GM18909 (cell line): Measurements from ENCODE around the gene ACSL3.
"Not testable (repeated sequence)": the region's sequence is repeated elsewhere in the genome, so short reads cannot be mapped to it uniquely, and the experiment has no call there.

Experiments used
- ATAC-seq: cut with Tn5 transposase; IDR thresholded peaks from one replicate; pipeline ENCODE4 v1.9.1; 2021; ENCODE audit warnings: mild to moderate bottlenecking; ENCODE audit not compliant: unreplicated experiment, poor library complexity

The ACSL3 gene

DNA sequence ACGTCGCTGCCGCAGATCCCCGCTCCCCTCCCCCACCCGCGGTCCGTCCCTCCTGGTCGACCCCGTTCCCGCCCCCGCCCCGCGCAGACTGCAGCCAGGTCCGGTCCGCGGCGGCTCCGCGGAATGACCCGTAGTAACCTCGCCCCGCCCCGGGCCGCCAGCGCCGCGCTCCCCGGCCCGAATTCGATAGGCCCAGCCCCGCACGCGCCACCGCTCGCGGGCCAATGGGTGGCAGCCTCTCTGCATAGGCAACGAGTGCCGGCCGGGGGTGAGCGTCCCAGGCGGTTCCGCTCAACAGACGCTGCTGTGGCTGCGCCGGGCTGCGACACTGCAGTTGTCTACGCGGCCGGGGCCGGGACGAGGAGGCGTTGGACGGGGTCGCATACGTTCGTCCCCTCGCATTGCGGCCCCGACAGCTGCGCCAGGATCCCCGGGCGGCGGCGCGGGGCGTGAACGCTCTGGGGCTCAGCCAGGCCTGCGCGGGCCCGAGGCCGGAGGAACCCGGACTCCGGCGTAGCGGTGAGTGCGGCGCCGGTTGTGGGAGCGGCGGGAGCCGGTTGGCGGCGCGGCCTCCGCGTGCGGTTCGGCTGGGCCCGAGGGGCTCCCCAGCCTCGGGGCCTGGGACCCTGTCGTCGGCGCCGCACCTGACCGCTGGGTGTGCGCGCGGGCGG is at the start of gene ACSL3:
ACSL3 (plus strand) TSS at position 297 of the 671 bp plus-strand sequence. CDS start 47,737 bp downstream, outside the sequence.
- ATAC-seq: peak; percentile 99

DNA sequence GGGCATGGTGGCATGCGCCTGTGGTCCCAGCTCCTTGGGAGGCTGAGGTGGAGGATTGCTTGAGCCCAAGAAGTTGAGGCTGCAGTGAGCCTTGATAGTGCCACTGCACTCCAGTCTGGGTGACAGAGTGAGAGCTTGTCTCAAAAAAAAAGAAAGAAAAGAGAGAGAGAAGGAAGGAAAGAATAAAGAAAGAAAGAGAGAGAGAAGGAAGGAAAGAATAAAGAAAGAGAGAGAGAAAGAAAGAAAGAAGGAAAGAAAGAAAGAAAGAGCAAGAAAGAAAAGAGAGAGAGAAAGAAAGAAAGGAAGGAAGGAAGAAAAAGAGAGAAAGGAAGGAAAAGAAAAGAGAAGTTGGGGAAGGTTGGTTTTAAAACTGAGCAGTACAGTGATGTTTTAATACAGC is 49.0 kb upstream of the ACSL3 start:
- ATAC-seq: no peak

DNA sequence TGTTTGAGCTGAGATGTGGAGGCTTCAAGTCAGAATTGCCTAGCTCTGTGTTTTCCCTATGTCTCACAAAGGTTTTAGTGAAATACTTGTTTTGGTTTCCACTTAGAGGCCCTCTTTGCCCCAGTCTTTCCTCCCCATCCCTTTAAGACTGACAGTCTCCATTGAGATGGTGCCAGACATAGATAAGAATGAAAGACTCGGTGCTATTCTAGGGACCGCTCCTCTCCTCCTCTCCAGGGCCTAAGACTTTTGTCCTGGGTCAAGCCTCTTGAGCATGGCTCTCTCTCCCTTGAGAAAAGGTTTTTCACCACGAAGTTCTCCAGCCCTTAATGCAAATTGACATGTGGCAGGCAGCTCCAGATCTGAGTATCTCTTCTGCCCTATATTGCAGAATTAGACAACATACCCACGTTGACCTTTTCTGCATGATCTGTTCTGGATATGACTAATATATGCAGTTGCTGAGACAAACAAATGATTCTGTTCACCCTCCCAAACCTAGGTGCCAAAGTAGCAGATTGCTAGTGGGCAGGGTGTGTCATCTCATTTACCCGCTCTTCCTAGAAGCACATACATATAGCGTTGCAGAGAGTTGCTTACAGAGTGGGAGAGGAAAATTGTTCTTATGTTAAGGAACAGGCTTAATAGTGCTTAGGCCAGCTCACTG is 47.5 kb upstream of the ACSL3 start:
- ATAC-seq: peak; percentile 95

DNA sequence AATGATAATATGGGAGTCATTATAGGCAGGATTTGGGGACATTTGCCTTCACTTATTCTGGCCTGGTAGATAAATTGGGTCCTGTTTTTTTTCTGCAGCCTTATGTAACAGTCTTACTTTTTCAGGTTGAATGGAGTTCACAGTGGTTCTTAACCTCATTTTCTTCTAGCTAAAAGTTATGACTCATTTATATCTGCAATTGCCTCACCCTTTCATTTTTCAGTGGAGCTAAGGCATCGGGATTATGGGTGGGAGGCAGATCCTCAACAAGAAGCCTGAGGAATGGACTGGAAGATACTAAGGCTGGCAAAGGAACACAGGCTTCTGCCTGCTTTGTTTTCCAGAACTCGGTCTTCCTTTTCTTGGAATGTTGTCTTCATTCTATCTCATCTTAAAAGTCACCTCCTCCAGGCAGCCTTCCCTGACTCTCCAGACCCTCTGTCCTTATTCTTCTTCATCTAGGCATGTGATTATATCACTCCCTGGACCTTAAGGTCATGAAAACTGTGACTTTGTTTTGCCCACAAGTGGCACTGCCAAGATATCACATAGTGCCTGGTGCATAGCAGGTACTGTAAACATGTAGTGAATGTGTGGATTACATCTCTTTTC is 41.0 kb upstream of the ACSL3 start:
- ATAC-seq: no peak

DNA sequence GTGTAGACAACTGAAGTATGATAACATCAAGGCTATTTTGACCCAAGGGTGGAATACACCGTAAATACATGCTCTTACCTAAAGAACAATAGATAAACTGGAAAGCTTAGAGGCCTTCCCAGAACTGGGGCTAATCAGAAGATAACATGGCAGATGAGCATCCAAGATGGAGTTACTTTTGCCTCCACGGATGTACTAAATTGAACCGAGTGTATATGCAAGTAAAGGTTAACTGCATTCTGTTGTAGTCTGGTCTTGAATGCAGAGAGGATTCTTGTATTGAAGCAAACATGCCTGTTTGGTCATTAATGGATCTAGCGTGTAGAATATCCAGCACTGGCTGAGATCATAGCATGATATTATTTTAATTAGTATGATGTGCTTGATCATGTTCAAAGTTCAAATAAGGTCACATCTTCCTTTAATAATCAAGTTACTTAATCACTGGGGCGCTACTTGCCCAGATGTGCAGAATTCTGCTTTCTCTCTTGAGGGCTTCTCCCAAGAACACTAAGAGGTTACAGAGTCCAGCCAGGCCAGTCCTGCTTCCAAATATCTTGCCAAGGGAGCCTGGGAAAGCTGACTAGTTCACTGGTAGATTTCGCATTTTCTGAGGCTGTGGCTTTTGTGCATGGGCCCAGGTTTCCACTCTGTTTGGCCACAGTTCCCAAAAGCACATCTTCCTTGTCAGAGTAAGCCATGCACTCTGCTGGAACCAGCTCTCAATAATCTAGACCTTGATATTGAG is 37.5 kb upstream of the ACSL3 start:
- ATAC-seq: no peak

DNA sequence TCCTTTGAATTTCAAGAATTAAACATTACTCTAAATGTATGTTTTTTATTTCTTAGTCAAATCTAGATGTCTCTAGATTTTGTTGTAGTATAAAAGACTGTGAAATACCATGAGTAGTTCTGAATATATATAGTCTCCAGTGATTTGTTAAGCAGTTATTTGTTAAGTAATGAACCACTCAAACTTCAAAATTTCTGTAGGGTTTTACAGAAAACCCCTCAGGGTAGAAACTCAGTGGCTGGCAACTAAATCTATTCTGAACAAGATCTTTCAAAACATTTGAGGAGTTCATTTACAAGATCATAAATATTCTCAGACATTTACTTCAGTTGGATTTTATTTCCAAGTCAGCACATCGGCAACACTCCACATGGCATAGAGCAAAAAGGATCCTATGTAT is 35.8 kb upstream of the ACSL3 start:
- no peak for ATAC-seq

DNA sequence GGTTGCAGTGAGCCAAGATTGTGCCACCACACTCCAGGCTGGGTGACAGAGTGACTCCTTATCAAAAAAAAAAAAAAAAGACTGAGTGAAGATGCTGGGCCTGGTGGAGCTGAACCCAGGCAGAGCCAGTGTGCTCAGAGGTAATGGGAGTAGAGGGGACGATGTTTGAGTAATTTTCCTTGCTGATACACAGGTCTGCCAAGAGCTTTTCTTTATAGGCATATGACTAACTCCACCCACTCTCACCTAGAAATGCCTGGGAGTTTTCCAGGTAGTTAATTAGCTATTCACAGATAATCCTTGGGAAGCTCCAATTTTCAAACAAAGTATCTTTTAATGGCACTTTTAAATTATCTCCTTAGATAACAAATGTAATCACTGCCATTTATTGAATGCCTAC is 33.4 kb upstream of the ACSL3 start:
- ATAC-seq: no peak

DNA sequence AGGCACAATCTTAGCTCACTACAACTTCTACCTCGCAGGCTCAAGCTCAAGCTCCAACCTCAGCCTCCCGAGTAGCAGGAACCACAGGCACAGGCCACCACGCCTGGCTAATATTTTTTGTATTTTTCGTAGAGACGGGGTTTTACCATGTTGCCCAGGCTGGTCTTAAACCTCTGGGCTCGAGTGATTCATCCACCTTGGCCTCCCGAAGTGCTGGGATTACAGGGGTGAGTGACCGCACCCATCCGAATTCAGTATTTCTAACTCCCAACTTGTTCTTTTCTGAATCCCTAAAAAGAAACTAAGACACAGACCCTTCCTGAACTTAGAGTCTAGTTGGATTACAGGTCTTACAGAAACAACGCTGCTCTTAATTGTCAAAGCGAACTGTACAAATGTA is 32.3 kb upstream of the ACSL3 start:
- ATAC-seq: no peak

DNA sequence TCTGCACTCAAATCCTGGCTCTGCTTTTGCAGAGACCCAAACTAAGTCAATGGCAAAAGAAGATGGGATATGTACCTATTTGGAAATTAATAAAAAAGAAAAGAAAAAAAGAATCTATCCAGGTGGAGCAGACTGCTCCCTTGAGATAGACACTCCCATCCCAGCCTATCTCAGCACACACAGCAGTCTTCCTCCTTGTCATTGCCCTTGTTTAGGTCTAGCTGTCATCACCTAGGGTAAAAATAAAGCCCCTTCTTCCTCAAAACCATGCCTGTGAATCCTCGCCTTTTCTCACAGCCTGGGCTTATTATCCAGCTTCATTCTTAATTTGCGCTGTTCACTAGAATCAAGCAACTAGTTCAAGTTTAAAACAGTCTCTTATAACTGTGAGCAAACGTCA is 30.7 kb upstream of the ACSL3 start:
- ATAC-seq: no peak

DNA sequence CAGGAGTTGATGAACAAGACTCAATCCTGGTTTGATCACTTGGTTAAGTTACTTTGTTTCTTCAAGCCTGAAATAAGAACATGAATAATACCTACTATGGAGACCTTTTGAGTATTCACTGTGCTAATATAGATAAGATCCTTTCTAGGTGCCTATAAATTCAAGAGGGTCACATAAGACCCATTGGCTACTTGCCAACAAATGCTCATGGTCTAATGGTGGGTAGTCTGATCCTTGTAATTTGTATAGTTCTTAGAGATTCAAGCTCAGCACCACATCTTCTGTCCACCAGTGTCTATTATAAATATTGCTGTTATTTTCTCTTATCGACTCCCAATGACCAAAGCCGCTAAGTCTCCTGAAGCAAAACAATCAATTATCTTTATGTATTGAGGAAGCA is 27.4 kb upstream of the ACSL3 start:
- no peak for ATAC-seq

DNA sequence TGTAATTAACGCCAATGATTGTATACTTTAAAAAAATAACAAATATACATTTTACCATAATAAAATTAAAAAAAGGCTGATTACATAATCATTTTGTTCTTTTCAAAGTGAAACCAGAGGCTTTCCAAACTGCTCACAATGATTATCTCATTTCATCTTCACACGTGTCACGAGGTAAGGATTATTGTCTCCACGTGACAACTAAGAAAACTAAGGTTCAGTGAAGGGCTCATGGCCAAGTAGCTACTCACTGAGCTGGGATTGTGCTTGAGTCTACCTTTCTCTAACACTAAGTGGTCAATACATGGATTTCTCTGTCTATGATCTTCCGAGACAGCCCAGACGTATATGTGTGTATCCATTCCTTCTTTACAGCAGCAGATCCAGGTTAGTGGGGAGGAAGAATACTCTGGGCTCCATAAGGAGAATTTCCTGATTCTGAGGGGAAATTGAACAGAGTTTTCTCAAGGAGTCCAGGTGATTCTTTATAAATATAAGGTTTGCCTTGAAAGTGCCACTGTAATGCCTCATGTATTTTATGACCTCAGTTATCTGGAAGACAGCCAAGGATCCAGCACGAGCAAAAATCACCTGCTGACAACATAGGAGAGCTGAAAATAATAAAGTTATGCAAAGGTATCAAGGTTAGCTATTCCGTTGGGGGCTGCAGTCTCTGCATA is 25.6 kb upstream of the ACSL3 start:
- ATAC-seq: no peak

DNA sequence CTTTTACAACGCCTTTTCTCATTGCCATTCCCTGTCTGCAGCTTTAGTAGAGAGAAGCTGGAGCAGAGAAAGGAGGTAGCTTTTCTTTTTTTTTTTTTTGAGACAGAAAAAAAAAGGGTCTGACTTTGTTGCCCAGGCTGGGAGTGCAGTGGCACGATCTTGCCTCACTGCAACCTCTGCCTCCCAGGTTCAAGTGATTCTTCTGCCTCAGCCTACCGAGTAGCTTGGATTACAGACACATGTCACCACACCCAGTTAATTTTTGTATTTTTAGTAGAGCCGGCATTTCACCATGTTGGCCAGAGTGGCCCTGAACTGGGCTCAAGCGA is 25.0 kb upstream of the ACSL3 start:
- ATAC-seq: no peak

DNA sequence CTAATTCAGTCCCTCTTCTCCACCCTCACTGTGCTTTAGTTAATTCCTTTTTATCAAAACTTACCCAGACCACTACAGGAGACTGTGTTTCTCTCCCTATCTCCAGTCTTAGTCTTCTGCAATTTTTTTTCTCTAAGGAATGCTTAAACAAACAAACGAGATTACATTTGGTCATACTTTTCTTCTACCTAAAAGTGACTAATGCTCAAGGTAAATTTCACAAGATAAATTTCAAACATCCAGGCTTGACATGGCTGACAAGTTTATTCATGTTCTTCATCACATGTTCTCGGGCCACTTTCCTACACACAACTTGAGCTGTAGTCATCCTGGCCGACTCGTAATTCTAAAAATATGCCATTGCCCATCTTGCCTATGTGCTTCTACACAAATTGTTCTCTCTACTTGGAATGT is 23.2 kb upstream of the ACSL3 start:
- ATAC-seq: no peak

DNA sequence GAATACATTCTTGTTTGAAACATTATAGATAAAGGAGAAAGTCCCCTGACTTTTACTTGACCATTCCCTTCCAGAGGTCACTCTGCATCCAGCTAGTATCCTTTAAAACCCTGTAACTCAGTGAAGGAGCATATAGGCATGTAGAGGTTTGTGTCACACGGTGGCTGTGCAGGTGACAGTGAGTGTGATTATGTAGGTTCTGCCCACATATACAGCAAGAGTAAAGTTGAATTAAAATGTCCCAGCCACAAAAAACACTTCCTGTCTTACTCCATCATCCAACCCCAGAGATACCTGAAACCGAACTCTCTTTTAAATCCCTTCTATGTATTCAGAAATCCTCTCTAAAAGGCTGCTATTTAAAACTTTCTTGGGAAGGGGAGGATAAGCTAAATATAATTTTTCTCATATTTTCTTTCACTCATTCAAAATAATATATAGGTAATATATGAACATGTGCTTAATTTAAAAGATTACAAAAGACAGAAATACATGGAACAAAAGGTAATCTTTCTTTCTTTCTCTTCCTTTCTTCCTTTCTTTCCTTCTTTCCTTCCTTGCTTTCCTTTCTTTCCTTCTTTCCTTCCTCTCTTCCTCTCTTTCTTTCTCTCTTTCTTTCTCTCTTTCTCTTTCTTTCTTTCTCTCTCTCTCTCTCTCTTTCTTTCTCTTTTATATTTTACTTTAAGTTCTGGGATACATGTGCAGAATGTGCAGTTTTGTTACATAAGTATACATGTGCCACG is 20.6 kb upstream of the ACSL3 start:
- ATAC-seq: no peak

DNA sequence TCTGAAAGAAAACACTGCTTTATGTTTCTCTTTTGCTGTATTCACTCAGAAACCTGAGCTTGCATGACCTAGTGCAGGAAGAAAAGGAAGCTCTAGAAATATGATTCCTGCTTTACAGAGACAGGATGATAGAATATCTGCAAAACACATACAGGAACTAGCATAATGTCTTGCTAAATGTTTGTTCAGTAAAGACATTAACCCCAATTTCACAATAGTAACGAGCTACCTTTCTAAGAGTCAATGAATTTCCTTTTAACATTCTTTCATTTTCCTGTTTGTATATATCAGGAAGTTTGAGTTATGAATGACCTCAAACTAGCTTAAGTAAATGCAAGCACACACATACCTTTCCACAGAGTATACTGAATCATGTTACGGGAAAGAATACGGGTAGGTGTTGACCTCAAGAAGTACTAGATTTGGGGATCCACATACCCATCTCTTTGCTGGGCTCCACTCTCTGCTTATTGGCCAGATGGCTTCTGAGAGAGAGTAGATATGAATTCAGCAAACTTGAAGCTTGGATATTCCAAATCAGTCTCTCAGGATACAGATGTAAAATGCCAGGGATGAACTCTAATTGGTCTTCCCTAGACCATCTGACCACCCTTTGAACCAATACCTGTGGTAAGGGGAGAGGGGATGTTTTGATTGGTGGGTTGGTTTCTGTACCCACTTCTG is 18.2 kb upstream of the ACSL3 start:
- ATAC-seq: no peak

DNA sequence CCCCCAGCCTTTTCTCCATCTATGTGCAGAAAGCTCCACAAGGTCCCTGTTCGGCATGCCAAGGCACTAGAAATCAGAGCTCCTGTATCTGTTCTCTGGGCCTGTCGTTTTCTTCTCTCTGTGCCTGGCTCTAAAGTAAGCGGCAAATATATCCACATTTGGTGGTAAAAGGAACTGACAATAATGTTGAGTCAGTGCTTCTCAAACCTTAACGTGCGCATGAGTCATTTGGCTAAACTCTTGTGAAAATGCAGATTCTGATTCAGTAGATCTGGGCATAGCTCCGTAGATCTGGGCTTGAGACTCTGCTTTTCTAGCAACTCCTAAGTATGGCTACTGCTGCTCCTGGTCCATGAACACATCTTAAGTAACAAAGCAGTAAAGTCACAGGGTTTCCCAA is 16.5 kb upstream of the ACSL3 start:
- ATAC-seq: no peak

DNA sequence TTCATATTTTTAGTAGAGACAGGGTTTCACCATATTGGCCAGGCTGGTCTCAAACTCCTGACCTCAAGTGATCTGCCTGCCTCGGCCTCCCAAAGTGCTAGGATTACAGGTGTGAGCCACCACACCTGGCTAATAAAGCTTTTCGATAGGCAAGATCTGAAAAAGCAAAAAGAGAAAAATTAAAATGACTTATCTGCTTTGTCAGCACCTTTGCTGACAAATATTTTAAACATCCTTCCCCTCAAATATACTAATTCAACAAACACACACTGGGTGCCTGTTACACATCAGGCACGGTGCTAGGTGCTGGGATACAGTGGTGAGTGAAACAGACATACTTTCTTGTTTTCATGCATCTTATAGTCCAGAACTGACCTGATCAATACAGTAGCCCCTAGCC is 15.5 kb upstream of the ACSL3 start:
- not testable (repeated sequence) for ATAC-seq

DNA sequence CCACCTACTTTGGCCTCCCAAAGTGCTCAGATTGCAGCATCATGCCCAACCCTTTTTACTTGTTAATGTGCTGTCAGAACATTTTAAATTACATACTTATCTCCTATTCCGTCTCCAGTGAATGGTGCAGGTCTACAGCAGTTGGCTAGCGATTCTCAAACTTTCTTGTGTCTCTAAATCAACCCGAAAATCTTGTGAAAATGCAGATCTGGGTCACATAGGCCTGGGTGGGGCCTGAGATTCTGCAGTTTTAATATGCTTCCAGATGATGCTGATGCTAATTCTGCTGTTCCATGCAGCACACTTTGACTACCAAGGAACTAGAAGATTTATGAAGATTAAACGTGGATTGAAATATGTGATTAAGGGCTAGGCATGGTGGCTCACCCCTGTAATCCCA is 14.8 kb upstream of the ACSL3 start:
- no peak for ATAC-seq

DNA sequence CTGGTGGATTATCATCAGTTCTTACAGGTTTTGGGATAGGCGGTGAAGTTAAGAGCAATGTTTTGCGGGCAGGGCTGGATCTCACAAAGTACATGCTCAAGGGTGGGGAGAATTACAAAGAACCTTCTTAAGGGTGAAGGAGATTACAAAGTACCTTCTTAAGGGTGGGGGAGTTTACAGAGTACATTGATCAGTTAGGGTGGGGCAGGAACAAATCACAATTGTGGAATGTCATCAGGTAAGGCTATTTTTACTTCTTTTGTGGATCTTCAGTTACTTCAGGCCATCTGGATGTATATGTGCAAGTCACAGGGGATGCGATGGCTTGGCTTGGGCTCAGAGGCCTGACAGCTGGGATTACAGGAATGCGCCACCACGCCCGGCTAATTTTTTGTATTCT is 12.8 kb upstream of the ACSL3 start:
- ATAC-seq: not testable (repeated sequence)
